Hypothalamus (tissue), 51 donors: ENCODE results near the gene SUMF1.
"Not testable (repeated sequence)": the region's sequence is repeated elsewhere in the genome, so short reads cannot be mapped to it uniquely, and the experiment has no call there.

Experiments
- DNase-seq, 51 donors: peaks; one replicate each; lab custom pipeline; 2025; lab: John Stamatoyannopoulos, UW

Gene SUMF1

DNA sequence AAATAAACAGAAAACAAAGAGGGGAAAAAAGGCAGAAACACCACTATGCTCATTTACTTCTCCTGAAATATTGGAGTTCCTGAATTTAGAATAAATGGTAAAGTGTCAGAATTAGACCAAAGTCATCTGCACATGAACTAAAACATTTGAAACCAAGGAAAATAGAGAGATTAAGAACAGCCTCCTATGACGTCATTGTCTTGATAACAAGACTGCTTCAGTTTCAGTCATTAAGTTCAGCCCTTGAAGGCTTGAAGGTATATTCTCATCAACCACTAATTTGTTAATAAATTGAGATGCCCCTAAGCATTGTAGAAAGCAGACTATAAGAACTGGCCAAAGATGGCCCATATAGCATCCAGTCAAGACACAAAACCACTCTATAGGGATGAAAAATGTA, 2.5 kb downstream of the SUMF1 start:
- DNase-seq = no peak

DNA sequence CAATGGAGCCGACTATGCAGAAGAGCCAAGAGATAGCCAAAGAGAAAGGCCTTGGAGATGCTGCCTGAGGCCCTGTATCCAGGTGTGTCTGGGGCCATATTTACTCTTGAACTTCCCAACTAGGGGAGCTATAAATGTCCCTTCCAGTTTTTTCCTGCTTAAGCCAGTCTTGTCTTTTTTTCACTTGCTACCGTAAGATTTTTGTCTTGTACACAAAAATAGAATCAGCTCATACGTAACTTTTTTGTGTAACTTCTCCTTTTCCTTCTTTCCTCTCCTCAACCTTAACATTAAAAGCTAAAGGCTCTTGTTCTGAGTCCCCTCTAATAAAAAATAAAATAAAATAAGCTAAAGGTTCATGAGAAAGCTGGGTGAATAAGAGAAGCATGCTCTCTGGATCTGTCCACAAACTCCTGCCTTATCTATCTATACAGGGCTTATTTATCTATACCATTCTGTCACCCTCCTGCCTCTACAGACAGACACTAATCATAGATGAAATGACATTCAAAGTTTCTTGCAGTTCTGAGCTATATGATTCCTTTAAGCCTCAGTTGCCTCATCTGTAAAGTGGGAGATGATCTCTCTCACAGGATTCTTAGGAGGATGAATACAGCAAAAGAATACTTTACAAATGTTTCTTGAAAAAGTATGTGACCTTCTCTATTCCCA, 4.6 kb downstream of the SUMF1 start:
- DNase-seq = no peak

DNA sequence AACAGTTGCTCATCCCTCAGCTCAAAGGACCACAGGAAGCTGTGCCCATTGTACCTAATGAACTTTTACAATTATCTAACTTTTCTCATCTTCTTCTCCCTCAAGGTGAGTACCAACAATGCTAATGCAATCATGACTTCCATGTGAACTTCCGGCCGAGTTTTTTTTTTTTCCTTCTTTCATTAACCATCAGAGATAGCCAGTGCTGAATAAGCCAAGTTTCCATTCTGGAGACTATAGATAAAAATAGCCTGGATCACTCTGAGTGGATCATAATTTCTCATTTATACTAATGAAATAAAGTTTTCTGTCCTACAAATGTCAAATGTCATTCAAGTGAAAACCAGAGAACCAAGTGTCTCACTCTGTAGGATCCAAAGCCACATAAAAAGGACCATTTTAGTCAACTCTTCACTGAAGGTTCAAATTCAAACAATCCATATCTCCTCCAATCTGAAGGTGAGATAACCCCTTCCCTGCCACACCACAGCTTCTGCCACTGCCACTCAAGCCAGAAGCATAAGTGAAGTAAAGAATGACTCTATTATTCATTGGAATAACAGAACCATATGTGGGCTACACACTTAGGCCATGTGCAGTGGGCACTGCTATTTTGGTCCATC, 5.5 kb downstream of the SUMF1 start:
- no peak for DNase-seq

DNA sequence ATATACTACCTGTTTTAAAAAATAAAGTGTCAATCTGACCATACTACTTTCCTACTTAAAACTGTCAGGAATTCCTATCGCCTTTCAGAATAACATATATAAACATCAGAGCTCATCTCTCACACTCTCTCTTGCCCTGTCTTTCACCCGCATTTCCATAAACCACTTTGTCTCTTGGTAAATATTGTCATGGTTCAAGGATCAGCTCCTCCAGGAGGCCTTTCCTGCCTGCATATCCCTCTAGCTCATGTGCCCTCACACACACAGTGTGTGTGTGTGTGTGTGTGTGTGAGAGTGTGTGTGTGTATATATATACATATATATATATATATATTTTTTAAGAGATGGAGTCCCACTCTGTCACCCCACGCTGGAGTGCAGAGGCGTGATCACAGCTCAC, 6.7 kb downstream of the SUMF1 start:
- DNase-seq = no peak

DNA sequence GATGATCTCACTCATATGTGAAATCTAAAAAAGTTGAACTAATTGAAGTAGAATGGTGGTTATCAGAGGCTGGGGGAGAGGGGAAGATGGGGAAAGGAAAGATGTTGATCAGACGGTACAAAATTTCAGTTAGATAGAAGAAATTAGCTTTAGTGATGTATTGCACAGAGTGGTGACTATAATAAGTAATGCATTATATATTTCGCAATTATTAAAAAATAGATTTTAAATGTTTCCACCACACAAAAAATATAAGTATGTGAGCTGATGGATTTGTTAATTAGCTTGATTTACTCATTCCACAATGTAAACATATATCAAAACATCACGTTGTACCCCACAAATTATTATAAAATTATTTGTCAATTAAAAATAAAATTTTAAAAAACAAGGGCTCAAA, 8.1 kb downstream of the SUMF1 start:
- DNase-seq = no peak

DNA sequence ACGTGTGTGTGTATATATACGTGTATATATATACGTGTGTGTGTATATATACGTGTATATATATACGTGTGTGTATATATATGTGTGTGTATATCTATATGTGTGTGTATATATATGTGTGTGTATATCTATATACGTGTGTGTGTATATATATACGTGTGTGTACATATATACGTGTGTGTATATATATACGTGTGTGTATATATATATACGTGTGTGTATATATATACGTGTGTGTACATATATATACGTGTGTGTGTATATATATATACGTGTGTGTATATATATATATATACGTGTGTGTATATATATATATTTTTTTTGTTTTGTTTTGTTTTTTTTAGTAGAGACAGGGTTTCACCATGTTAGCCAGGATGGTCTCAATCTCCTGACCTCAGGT, 10.3 kb downstream of the SUMF1 start:
- DNase-seq = not testable (repeated sequence)

DNA sequence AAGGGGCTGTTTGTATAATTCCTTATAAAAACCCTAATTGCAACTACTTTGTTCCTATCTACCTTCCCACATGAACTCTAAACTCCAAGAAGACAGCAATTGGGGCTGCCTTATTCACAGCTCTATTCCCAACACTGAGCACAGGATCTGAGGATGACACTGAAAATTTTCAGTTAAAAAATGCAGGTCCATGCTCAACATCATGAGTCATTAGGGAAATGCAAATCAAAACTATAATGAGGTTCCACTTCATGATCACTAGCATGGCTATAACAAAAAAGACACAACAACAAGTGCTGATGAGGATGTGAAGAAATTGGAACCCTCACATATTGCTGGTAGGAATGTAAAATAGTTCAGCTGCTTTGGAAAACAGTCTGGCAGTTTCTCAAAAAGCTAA, 12.9 kb downstream of the SUMF1 start:
- DNase-seq = no peak

DNA sequence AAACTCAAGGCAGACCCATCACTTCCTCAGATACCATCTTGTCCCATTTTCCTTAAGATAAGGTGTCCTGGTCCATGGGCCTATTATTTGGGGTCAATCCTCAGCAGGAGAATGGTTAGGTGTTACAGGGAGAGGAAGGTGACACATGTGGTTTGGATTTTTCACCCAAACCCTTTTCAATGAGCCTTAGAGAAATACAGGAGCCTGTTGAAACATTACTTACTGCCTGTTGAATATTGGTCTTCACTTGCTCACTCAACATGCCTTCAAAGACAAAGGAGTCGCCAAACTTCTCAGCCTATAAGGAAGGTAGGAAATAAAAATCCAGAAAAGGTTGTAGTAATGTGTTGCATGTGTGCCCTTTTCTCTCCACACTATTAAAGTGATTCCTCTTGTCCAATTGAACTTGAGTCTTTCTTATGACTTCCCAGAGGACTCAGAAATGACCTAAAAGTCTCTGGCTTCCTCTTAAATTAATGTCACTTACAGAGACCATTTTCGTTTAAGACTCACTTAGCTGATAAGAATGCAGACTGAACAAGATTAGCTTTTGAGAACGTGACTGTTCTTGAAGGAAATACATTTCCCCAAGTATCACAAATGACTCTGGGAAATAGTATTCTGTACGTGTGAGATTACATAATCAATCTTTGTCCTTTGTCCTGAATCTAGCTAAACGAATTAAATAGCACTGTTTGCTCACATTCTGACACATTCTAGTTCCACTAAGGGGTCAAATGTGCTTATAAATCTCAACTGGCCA, 17.8 kb downstream of the SUMF1 start:
- no peak for DNase-seq

DNA sequence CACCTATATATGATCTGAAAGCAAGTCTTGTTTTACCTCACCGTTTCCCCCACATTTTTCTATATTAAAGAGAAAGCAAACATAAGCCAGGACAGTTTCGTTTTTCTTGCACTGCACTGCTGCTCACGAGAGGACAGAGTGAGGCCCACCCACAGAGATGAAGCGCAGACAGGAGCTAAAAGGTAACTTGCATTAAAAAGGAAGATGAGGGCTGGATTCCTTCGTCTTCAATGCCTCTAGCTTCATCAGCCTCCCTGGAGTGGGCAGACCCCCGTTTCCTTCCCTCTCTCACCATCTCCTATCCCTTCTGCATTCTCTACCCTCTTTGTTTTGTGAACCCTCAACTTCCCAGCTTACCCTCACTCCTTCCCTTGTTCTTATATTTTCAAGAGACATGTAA, 18.9 kb downstream of the SUMF1 start:
- no peak for DNase-seq

DNA sequence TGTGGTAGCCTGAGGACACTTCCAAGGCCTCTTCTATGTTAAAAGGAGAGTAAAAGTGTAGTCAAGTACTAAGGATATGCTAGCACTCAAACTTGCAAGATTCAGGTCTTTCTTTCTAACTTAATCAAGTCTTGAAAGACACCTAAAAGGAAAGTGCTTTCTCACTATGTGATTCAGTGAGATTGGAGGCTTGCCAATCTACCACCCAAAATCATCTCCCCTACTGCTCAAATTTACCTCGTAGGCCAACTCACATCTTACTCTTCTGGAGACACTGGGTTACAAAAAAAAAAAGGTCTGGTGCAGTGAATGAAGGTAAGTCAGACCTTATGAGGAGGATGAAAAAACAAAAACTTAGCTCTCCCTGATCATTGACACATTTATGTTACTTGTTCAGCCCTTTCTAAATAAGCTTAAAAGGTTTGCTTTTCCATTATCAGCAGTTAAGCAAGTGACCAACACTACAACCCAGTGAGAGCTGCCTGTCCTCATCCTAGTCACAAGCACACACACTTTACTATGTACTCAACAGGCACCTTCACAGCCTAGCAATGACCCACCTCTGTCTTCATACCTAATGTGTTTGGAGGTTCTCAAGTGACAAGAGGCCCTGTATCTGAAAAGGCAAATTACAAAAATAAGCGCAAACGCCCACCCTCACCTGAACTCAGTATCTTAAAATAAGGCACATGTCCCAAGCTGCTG, 19.6 kb downstream of the SUMF1 start:
- DNase-seq = no peak

DNA sequence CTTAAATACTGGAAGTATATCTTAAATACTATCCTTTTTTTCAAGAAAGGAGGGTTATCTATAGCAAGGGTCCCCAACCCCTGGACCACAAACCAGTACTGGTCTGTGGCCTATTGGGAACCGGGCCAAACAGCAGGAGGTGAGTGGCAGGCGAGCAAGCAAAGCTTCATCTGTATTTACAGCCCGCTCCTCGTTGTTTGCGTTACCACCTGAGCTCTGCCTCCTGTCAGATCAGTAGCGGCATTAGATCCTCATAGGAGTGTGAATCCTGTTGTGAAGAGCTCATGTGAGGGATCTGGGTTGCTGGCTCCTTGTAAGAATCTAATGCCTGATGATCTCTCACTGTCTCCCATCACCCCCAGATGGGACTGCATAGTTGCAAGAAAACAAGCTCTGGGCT, 26.1 kb downstream of the SUMF1 start:
- DNase-seq = no peak

DNA sequence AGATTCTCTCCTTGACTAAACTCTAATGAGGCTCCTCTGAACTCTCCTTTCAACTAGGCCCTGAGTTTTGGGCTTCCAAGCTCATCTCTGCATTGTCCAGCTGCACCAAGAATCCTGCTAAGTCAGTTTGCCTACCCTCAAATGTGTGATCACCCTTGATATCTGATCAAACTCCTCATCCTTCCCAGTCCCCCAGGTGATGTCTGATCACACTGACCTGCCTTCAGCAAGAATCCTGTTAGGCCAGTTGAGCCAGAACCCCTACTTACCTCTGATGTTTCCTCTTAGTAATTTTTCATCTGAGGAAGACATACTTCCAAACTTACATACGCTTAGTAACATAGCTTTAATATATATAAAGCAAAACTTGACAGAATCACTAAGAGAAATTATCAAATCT, 28.8 kb downstream of the SUMF1 start:
- no peak for DNase-seq

DNA sequence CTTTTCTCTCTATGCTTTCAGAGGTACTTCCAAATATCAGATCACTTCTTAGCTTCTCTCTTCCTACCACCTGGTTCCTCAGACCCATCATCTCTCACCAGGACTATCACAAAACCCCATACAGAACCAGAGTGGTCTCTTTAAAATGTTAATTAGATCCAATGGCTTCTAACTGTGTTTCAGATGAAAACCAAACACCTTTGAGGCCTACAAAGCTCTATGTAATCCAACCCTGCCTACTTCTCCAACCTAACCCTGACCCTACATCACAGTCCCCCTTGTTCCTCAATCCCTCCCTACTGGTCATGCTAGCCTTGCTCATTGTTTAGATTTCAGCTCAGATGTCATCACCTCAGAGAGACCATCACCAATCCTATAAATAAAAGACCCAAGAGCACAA, 34.8 kb downstream of the SUMF1 start:
- DNase-seq = no peak

DNA sequence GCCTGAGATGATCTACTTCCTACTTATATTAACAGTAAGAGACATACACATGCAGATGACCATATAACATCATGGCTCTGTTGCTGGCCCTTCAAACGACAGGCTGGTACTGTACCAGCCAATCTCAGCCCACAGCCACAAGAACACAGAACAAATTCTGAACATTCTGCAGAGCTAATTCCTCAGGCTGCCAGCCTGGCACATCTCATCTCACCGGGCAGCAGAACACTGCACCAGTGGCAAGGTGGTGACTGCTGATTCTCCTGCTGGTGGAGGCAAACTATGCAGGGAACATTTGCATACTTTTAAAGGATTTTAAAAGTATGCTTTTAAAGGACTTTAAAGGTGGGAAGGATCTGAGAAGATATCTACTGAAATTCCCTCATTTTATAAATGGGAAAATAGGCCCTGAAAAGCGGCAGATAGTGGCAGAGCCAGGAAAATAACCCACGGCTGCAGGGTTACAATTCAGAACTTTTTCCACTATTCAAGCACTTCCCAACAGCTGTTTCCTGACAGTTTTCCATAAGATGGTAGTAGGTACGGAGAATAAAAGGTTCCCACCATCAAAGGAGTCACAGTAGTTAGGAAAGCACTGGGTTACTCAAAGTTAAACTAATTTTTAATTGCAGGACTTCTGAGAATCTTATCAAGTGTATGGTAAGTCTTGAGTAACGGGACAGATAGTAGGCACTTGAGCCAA, 37.3 kb downstream of the SUMF1 start:
- no peak for DNase-seq

DNA sequence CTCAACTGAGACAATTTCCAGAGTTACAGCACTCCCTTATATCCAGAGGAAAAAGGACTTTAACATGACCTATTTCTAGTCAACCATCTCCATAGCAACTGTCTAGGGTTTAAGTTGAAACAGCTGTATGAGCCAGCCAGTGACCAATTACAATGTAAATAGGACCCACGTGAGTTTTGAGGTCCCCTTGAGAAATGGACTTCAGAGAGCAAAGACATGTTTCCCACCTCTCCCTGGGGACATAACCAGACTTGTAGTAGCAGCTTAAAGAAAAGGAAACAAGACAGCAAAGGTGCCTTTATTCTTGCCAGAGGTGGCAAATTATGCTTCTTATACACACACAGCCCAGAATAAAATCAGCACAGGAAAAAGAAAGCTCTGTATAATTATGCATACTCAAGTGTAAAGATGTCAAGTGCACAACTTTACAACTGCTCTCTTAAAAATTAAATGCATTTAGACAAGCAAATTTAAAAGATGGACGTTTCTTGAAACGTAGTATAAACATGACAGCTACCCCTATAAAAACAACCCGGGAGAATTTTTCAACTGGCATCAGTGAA, 40.2 kb downstream of the SUMF1 start:
- no peak for DNase-seq

DNA sequence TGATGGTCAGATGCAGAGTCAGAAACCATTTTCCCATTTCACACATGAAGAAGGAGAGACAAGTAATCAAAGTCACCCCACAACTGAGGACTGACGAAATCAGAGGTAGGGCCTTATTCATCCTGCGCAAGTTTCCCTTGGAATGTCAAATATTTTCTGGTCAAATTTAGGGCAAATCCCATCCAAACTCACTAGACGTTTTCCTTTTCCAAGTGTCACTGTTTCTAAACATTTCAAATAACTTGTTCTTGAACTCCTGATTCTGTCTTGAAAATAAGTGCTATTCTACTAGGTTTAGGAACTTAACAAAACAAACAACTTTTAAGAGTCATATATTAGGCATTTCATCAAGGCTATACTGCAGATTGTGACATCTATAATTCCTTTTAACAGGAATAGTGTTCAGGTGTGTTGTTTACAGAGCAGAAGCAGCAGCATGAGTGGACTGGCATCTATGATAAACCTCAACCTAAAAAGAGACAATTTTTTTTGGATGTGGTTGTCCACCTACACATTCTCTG, 40.7 kb downstream of the SUMF1 start:
- no peak for DNase-seq

DNA sequence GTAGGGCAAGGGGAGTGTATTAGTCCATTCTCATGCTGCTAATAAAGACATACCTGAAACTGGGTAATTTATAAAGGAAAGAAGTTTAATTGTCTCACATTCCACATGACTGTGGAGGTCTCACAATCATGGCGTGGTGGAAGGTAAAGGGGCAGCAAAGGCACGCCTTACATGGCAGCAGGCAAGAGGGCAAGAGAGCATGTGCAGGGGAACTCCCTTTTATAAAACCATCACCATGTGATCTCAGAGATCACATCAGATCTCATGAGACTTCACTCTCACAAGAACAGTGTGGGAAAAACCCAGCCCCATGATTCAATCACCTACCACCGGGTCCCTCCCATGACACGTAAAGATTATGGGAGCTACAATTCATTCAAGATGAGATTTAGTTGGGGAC, 41.4 kb downstream of the SUMF1 start:
- no peak for DNase-seq

DNA sequence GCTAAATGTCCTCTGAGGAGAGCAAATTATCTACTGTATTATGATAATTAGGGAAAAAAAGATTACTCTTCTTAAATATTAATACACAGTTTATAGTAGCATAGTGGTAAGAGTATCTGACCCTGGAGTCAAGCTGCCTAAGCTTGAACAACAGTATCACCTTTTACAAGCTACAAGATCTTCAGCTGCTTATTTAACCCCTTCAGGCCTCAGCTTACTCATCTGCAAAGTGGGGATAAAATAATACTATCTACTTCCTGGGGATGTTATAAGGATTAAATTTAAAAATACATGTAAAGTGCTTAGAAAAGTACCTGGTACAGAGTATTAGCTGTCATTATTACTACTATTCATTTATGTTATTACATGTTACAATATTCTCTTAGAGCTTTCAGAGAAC, 42.0 kb downstream of the SUMF1 start:
- DNase-seq = no peak

DNA sequence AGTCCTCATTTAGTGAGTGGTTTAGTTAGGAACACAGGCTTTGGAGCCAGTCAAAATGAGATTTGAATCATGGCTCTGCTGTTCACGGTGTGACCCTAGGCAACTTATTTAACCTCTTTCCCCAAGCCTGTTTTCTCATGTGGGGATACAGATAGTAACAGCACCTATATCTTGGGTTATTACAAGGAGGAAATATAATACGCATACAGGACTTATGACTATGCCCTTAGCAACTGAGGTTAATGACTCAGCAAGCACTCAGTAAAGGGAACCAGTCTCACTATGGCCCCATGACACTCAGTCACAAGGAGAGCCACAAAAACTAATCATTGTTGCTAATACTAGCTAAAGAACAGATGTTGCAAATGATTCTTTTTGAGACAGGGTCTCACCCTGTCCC, 45.9 kb downstream of the SUMF1 start:
- no peak for DNase-seq

DNA sequence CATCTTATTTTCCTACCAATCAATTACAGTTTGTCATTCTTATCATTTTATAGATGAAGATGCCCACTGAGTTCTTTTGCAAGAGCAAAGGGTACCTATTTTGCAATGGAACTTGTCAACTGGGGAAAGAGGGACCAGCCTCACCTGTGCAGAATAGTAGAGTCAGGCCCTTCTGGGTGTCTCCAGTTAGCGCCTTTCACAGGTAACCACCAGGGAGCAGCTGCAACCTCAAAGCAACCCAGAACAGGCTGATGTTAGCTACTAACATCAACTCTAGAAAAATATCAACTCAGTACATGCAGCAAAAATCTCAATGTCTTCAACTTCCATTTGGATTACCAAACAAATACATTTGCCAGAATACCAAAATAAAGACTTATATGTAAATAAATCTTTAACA, 47.1 kb downstream of the SUMF1 start:
- DNase-seq = no peak
